SU-DHL-6 (cell line): Measurements from ENCODE around the gene GINS3.
"Not testable (repeated sequence)": the region's sequence is repeated elsewhere in the genome, so short reads cannot be mapped to it uniquely, and the experiment has no call there.

Experiments
- EZH2phosphoT487 ChIP-seq: fragments of 200-600 bp; sonication (generic), shearing (Covaris generic); conservative IDR thresholded peaks from 2 replicates; pipeline ENCODE4 v1.6.1; 2018; ENCODE audit warnings: mild to moderate bottlenecking, antibody characterized with exemption, low read length, moderate library complexity, mixed read lengths
- TF ChIP-seq, protein P1 (sequence below): fragments of 200-600 bp; sonication (generic); IDR thresholded peaks from one replicate; pipeline ENCODE4 v1.5.1; 2017; ENCODE audit warnings: antibody characterized with exemption, mild to moderate bottlenecking, low read length, moderate library complexity; ENCODE audit not compliant: insufficient read depth, poor library complexity, severe bottlenecking

DNA sequence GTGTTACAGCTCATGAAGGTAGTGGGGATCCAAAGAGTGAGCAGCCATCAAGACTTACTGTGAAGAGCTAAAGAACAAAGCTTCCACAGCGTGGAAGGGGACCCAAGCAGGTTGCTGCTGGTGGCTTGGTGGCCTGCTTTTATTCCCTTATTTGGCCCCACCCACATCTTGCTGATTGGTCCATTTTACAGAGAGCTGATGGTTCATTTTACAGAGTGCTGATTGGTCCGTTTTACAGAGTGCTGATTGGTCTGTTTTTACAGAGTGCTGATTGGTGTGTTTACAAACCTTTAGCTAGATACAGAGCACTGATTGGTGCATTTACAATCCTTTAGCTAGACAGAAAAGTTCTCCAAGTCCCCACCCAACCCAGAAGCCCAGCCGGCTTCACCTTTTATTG, 9.0 kb downstream of the GINS3 start:
- not testable (repeated sequence) for TF ChIP-seq EZH2phosphoT487
- TF ChIP-seq, protein P1, sequence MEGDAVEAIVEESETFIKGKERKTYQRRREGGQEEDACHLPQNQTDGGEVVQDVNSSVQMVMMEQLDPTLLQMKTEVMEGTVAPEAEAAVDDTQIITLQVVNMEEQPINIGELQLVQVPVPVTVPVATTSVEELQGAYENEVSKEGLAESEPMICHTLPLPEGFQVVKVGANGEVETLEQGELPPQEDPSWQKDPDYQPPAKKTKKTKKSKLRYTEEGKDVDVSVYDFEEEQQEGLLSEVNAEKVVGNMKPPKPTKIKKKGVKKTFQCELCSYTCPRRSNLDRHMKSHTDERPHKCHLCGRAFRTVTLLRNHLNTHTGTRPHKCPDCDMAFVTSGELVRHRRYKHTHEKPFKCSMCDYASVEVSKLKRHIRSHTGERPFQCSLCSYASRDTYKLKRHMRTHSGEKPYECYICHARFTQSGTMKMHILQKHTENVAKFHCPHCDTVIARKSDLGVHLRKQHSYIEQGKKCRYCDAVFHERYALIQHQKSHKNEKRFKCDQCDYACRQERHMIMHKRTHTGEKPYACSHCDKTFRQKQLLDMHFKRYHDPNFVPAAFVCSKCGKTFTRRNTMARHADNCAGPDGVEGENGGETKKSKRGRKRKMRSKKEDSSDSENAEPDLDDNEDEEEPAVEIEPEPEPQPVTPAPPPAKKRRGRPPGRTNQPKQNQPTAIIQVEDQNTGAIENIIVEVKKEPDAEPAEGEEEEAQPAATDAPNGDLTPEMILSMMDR = not testable (repeated sequence)
